BLaER1 treated with 17β-estradiol and CSF1 and Interleukin-3, amounts not matched to agents 10 nM and 100 nM (cell line): ENCODE results near the gene PHF1.
A peak's percentile ranks its signal among the peaks of the same experiment; 100 is the strongest.

Source experiments
- H3K27ac ChIP-seq, 11 experiments: shearing (Covaris generic); formaldehyde crosslinking; 2 replicates each; pipeline ENCODE4 v1.8.1; 2022
- H3K27me3 ChIP-seq, 11 experiments: shearing (Covaris generic); formaldehyde crosslinking; 2 replicates each; pipeline ENCODE4 v1.8.1; 2022
- H3K36me3 ChIP-seq, 11 experiments: shearing (Covaris generic); formaldehyde crosslinking; 2 replicates each; pipeline ENCODE4 v1.8.1; 2022
- H3K4me1 ChIP-seq, 10 experiments: shearing (Covaris generic); formaldehyde crosslinking; 2 replicates each; pipeline ENCODE4 v1.8.1; 2022
- H3K4me2 ChIP-seq, 11 experiments: shearing (Covaris generic); formaldehyde crosslinking; 2 replicates each; pipeline ENCODE4 v1.8.1; 2022
- H3K4me3 ChIP-seq, 10 experiments: shearing (Covaris generic); formaldehyde crosslinking; 2 replicates each; pipeline ENCODE4 v1.8.1; 2022
- H3K9ac ChIP-seq, 11 experiments: shearing (Covaris generic); formaldehyde crosslinking; 2 replicates each; pipeline ENCODE4 v1.8.1; 2022
- H3K9me3 ChIP-seq, 11 experiments: shearing (Covaris generic); formaldehyde crosslinking; replicated peaks in 1 of 11; 2 replicates each; pipeline ENCODE4 v1.8.1; 2022
- H4K20me1 ChIP-seq, 11 experiments: shearing (Covaris generic); formaldehyde crosslinking; 2 replicates each; pipeline ENCODE4 v1.8.1; 2022
- Cebpa-rat ChIP-seq, 11 experiments: shearing (Covaris generic); IDR thresholded peaks; 2 replicates each; pipeline ENCODE4 v1.8.1; 2022

PHF1 gene

GRCh38 chr6:33455051-33455450 lies 44.2 kb downstream of the PHF1 start:
- Histone ChIP-seq H3K9me3 (0 out of 22 replicates have a peak, but pooled peaks cover 0 to 4% (median 0%) of the 10 kb centered on the region in 11 experiments), H3K36me3 (peaks cover 10 to 34% (median 26%) of the 10 kb centered on the region in 11 experiments), H3K4me1 (peaks cover 24 to 39% (median 29%) of the 10 kb centered on the region in 10 experiments), H3K4me3 (peak overlapping the region; percentile 73 to 89 (median 82)), H3K4me2 (peak overlapping the region; percentile 88 to 98 (median 96)), H4K20me1 (peaks cover 0 to 18% (median 0%) of the 10 kb centered on the region in 11 experiments; a peak in 3 of 22 replicates), H3K9ac (peak overlapping the region; percentile 78 to 87 (median 84)), H3K27me3 (no peaks in the 10 kb centered on the region), H3K27ac (peak overlapping the region in 10 of 11 experiments; percentile 69 to 79 (median 72); a peak in 19 of 22 replicates)
- no peak for TF ChIP-seq Cebpa-rat (IDR thresholded peaks at IDR 0.05)

- Histone ChIP-seq H3K27ac (no peak overlapping the region), H3K9ac (0 out of 22 replicates have a peak overlapping the region, but pooled peaks of 1 of the 11 experiments have one; percentile 86), H3K36me3 (peaks cover 10 to 34% (median 24%) of the 10 kb centered on the region in 11 experiments), H3K27me3 (no peaks in the 10 kb centered on the region), H3K4me3 (no peak overlapping the region), H3K4me2 (peak overlapping the region in 2 of 11 experiments; percentile 92 to 96; a peak in 2 of 22 replicates), H3K4me1 (peaks cover 15 to 28% (median 24%) of the 10 kb centered on the region in 10 experiments), H3K9me3 (0 out of 22 replicates have a peak, but pooled peaks cover 0 to 4% (median 0%) of the 10 kb centered on the region in 11 experiments), H4K20me1 (peaks cover 0 to 18% (median 0%) of the 10 kb centered on the region in 11 experiments; a peak in 3 of 22 replicates)
- TF ChIP-seq Cebpa-rat (IDR thresholded peaks at IDR 0.05): no peak
These were observed 45.3 kb downstream of the PHF1 start for GRCh38 chr6:33456156-33456555.

GRCh38 chr6:33458676-33459075 lies 47.9 kb downstream of the PHF1 start:
- Histone ChIP-seq H3K36me3 (peaks cover 10 to 29% (median 22%) of the 10 kb centered on the region in 11 experiments), H3K4me1 (peaks cover 8 to 17% (median 13%) of the 10 kb centered on the region in 10 experiments), H3K4me3 (no peak overlapping the region), H3K27me3 (no peaks in the 10 kb centered on the region), H3K9me3 (0 out of 22 replicates have a peak, but pooled peaks cover 0 to 4% (median 0%) of the 10 kb centered on the region in 11 experiments), H3K4me2 (no peak overlapping the region), H3K9ac (no peak overlapping the region), H4K20me1 (peaks cover 0 to 18% (median 0%) of the 10 kb centered on the region in 11 experiments; a peak in 3 of 22 replicates), H3K27ac (no peak overlapping the region)
- TF ChIP-seq Cebpa-rat (IDR thresholded peaks at IDR 0.05): no peak

- TF ChIP-seq Cebpa-rat (IDR thresholded peaks at IDR 0.05): no peak
- peaks cover 8 to 17% (median 13%) of the 10 kb centered on the region in 10 experiments for H3K4me1 ChIP-seq
- H3K27me3 ChIP-seq: no peaks in the 10 kb centered on the region
- no peak overlapping the region for H3K9ac ChIP-seq
- H3K4me2 ChIP-seq: no peak overlapping the region
- 0 out of 22 replicates have a peak, but pooled peaks cover 0 to 4% (median 0%) of the 10 kb centered on the region in 11 experiments for H3K9me3 ChIP-seq
- H3K4me3 ChIP-seq: no peak overlapping the region
- no peak overlapping the region for H3K27ac ChIP-seq
- H4K20me1 ChIP-seq: peaks cover 0 to 18% (median 0%) of the 10 kb centered on the region in 11 experiments; a peak in 3 of 22 replicates
- peaks cover 10 to 29% (median 22%) of the 10 kb centered on the region in 11 experiments for H3K36me3 ChIP-seq
These were observed 48.4 kb downstream of the PHF1 start for GRCh38 chr6:33459226-33459625.
